Fibroblast of lung (primary cell): ENCODE results near the gene POFUT2. TPM values are rescaled to one million over a fixed set of nuclear protein-coding genes. Genes with fewer than 3 reads are reported as not detected.
"Not testable (repeated sequence)": the region's sequence is repeated elsewhere in the genome, so short reads cannot be mapped to it uniquely, and the experiment has no call there.

ENCODE experiments used
- DNase-seq, 2 donors: peaks; one replicate each; pipeline versions ENCODE4 v3.0.0 to v3.0.0-alpha.2; 2010; ENCODE audit warnings: low read depth in 2 of 2
- H2AFZ ChIP-seq: 2 replicates; pipeline ENCODE4 v1.5.1; 2012; ENCODE audit warnings: low read length, control low read depth, inconsistent platforms
- H3K27ac ChIP-seq: 2 replicates; pipeline ENCODE4 v1.5.1; 2011; ENCODE audit warnings: low read length, control low read depth; ENCODE audit not compliant: insufficient read depth
- H3K27me3 ChIP-seq: 2 replicates; pipeline ENCODE4 v1.5.1; 2011; ENCODE audit warnings: mild to moderate bottlenecking, low read length; ENCODE audit not compliant: control insufficient read depth, insufficient read depth
- H3K36me3 ChIP-seq: 2 replicates; pipeline ENCODE4 v1.5.1; 2011; ENCODE audit warnings: low read length; ENCODE audit not compliant: control insufficient read depth, insufficient read depth
- H3K4me1 ChIP-seq: 2 replicates; pipeline ENCODE4 v1.5.1; 2011; ENCODE audit warnings: low read length; ENCODE audit not compliant: control insufficient read depth, insufficient read depth; ENCODE audit errors: extremely low read depth
- H3K4me2 ChIP-seq: 2 replicates; pipeline ENCODE4 v1.5.1; 2011; ENCODE audit warnings: low read length, control low read depth; ENCODE audit not compliant: insufficient read depth; ENCODE audit errors: extremely low read depth
- H3K4me3 ChIP-seq, 4 experiments: fragments of 200-600 bp in 1 of 4; sonication (generic) in 1 of 4; replicated peaks in 1 of 4; 2 replicates each; pipeline ENCODE4 v1.5.1; 2011 to 2016; ENCODE audit warnings: low read length in 4 of 4, low read depth in 3 of 4, mild to moderate bottlenecking in 3 of 4, control low read depth in 2 of 4, inconsistent platforms in 1 of 4, mixed read lengths in 1 of 4; ENCODE audit not compliant: insufficient read depth in 1 of 4; ENCODE audit errors: control extremely low read depth in 1 of 4
- H3K79me2 ChIP-seq: 2 replicates; pipeline ENCODE4 v1.5.1; 2012; ENCODE audit warnings: mild to moderate bottlenecking, low read length, inconsistent platforms; ENCODE audit not compliant: control insufficient read depth, insufficient read depth
- H3K9ac ChIP-seq: 2 replicates; pipeline ENCODE4 v1.5.1; 2011; ENCODE audit warnings: mild to moderate bottlenecking, low read length, control low read depth; ENCODE audit not compliant: insufficient read depth
- H3K9me3 ChIP-seq: 2 replicates; pipeline ENCODE4 v1.5.1; 2012; ENCODE audit warnings: low read depth, low read length; ENCODE audit not compliant: control insufficient read depth, insufficient read depth
- H4K20me1 ChIP-seq: 2 replicates; pipeline ENCODE4 v1.5.1; 2011; ENCODE audit warnings: low read length; ENCODE audit not compliant: control insufficient read depth, insufficient read depth; ENCODE audit errors: extremely low read depth
- EZH2 ChIP-seq: IDR thresholded peaks from 2 replicates; pipeline ENCODE4 v1.5.1; 2012; ENCODE audit warnings: low read length, control low read depth, mild to moderate bottlenecking; ENCODE audit errors: missing control alignments
- polyA plus RNA-seq, 2 donors: library from polyadenylated mRNA; depleted of rRNA in 1 of 2; stranded (reverse) in 1 of 2; unstranded in 1 of 2; fragments of >200 nt; gene quantifications; 2 replicates each; pipeline ENCODE4 v1.2.1, GENCODE V29; 2011 to 2012; ENCODE audit warnings: missing spikeins in 1 of 2
- total RNA-seq: library from RNA; depleted of rRNA; stranded (reverse); fragments of >200 nt; gene quantifications from 2 replicates; pipeline ENCODE4 v1.2.1, GENCODE V29; 2014
- TF ChIP-seq, protein P1 (sequence below), 2 donors: IDR thresholded peaks in 1 of 2; conservative IDR thresholded peaks in 1 of 2; 1 replicate in 1 of 2; 2 replicates in 1 of 2; pipeline ENCODE4 v1.5.1; 2011 to 2012; ENCODE audit warnings: low read length in 2 of 2, control low read depth in 1 of 2, inconsistent platforms in 1 of 2, low read depth in 1 of 2, mild to moderate bottlenecking in 1 of 2

The POFUT2 gene
- total and polyA plus RNA-seq, 2 donors (not counting 1 experiment from before 2014, with no cell fraction given), result 56.0 to 60.3 TPM

DNA sequence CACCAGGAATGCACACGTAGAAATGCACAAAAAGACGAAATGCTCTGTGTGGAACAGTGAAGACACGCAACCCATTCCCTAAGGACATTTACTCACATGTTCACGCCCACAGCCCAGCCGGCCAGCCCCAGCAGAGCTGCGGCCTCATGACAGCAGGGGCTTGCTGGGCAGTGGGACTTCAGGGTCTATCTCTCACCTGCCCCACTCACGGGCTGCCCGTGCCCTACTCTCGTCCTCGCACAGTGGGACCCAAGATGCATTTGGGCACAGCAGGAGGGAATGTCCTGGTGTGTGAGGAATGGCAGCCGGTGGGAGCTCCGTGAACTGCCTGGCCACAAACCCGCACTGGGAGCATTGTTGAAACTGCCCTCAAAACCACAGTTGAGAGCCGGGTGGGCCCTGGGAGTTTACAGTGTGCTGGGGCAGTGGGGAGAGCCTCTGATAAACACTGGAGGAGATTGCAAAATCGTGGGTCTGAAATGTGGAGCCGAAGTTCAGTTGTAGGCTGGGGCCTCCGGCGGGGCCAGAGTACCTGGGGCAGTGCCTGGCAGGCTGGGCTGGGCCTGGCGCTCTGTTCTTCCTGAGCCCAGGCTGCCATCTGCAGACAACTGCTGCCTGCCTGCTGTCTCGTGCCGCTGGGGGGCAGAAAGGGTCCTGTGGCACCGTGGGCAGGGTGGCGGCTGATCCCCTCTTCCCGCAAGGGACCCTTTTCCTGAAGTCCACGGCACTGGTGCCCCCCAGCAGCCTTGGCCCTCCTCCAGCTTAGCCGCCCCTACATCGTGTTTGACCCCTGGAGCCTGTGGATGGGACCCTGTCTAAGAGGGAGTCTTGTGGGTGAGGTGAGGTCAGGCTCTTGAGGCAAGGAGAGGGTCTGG, 20.7 kb upstream of the POFUT2 start:
- Histone ChIP-seq H3K79me2 (no peaks in the 10 kb centered on the region), H3K27me3 (no peaks in the 10 kb centered on the region), H3K9ac (peak overlapping the region; percentile 57), H4K20me1 (no peaks in the 10 kb centered on the region), H3K4me3 (no peak overlapping the region), H3K4me1 (peaks cover 33% of the 10 kb centered on the region), H3K36me3 (no peaks in the 10 kb centered on the region), H3K4me2 (no peak overlapping the region), H2AFZ (no peak overlapping the region), H3K9me3 (no peaks in the 10 kb centered on the region), H3K27ac (peak overlapping the region; percentile 74)
- no peak for TF ChIP-seq EZH2
- TF ChIP-seq, protein P1, sequence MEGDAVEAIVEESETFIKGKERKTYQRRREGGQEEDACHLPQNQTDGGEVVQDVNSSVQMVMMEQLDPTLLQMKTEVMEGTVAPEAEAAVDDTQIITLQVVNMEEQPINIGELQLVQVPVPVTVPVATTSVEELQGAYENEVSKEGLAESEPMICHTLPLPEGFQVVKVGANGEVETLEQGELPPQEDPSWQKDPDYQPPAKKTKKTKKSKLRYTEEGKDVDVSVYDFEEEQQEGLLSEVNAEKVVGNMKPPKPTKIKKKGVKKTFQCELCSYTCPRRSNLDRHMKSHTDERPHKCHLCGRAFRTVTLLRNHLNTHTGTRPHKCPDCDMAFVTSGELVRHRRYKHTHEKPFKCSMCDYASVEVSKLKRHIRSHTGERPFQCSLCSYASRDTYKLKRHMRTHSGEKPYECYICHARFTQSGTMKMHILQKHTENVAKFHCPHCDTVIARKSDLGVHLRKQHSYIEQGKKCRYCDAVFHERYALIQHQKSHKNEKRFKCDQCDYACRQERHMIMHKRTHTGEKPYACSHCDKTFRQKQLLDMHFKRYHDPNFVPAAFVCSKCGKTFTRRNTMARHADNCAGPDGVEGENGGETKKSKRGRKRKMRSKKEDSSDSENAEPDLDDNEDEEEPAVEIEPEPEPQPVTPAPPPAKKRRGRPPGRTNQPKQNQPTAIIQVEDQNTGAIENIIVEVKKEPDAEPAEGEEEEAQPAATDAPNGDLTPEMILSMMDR (conservative IDR thresholded peaks at IDR 0.05 in 1 of 2, IDR thresholded peaks at IDR 0.05 in 1 of 2; ENCODE audit: low read depth in 1 of 2, low read length in 2 of 2), result no peak
- DNase-seq, result peak; percentile 88 to 95

DNA sequence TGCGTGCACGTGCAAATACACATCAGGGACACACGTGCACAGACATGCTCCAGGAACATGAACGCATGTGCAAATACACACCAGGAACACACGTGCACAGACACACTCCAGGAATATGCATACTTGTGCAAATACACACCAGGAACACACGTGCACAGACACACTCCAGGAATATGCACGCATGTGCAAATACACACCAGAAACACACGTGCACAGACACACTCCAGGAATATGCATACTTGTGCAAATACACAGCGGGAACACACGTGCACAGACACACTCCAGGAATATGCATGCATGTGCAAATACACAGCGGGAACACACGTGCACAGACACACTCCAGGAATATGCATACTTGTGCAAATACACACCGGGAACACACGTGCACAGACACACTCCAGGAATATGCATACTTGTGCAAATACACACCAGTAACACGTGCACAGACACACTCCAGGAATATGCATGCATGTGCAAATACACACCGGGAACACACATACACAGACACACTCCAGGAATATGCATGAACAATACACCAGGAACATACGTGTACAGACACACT, 20.0 kb upstream of the POFUT2 start:
- not testable (repeated sequence) for H4K20me1 ChIP-seq, H3K4me3 ChIP-seq, H3K9me3 ChIP-seq, H3K79me2 ChIP-seq, H3K27me3 ChIP-seq, DNase-seq, H3K36me3 ChIP-seq, H2AFZ ChIP-seq
- peak overlapping the region; percentile 70 for H3K9ac ChIP-seq
- H3K4me2 ChIP-seq, result peak overlapping the region; percentile 56
- peak overlapping the region; percentile 74 for H3K27ac ChIP-seq
- H3K4me1 ChIP-seq, result peaks cover 33% of the 10 kb centered on the region

DNA sequence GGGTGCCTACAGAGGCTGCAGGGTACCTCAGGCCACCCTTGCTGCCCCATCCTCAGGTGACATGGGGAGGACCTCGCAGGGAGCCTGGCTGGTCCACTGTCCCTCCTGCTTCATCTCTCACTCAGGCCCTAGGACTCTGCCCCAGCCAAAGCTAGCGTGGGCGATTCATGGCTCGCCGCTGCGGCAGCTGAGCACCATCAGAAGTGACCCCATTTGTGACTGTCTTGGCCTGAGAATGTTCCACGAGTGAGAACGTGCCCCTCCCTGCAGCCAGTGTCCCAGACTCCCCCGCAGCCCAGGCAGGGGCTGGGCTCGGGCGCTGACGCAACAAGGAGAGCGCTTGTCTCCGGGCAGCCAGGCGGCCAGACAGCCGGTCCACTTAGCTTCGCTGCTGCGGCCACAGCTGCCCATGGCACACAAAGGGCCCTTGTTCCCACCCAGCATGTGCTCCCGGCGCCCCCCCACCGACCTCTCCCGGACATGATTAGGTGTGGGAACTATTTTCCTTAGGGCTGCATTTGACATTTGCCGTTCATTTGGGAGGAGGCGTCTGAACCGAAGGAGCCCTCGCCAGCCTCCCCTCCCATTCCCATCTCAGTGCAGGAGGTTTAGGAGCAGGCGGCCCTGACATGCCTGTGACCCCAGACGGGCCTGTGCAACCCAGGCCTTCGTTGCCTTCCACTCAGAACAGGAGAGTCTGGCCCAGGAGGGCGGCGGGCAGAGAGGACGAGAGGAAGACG, 19.3 kb upstream of the POFUT2 start:
- H4K20me1 ChIP-seq, result no peaks in the 10 kb centered on the region
- no peaks in the 10 kb centered on the region for H3K27me3 ChIP-seq
- TF ChIP-seq, protein P1 (conservative IDR thresholded peaks at IDR 0.05 in 1 of 2, IDR thresholded peaks at IDR 0.05 in 1 of 2; ENCODE audit: low read depth in 1 of 2, low read length in 2 of 2), result no peak
- H2AFZ ChIP-seq, result peak overlapping the region; percentile 39
- no peaks in the 10 kb centered on the region for H3K79me2 ChIP-seq
- H3K36me3 ChIP-seq, result no peaks in the 10 kb centered on the region
- peak overlapping the region; percentile 74 for H3K27ac ChIP-seq
- peak overlapping the region; percentile 70 for H3K9ac ChIP-seq
- peaks cover 33% of the 10 kb centered on the region for H3K4me1 ChIP-seq
- peak overlapping the region in 1 of 4 experiments; percentile 17 for H3K4me3 ChIP-seq
- H3K9me3 ChIP-seq, result no peaks in the 10 kb centered on the region
- peak overlapping the region; percentile 56 for H3K4me2 ChIP-seq
- DNase-seq, result peak; percentile 92 to 95
